Left ventricle myocardium inferior (tissue), 1 donor: ENCODE results near the gene NT5DC4. TPM values are rescaled to one million over a fixed set of nuclear protein-coding genes. Genes with fewer than 3 reads are reported as not detected.

Source experiments
- DNase-seq: peaks from one replicate; pipeline ENCODE4 v3.0.0-alpha.2; 2020
- H3K27ac ChIP-seq: fragments of 200-600 bp; replicated peaks from 2 replicates; pipeline ENCODE4 v1.8.0; 2021
- H3K27me3 ChIP-seq: fragments of 200-600 bp; 2 replicates; pipeline ENCODE4 v1.8.0; 2021; ENCODE audit warnings: low read depth
- H3K36me3 ChIP-seq: fragments of 200-600 bp; 2 replicates; pipeline ENCODE4 v1.8.0; 2021
- H3K4me1 ChIP-seq: fragments of 200-600 bp; 2 replicates; pipeline ENCODE4 v1.8.0; 2021
- H3K4me3 ChIP-seq: fragments of 200-600 bp; 2 replicates; pipeline ENCODE4 v1.8.0; 2021; ENCODE audit warnings: mild to moderate bottlenecking, moderate library complexity
- H3K9me3 ChIP-seq: fragments of 200-600 bp; replicated peaks from 2 replicates; pipeline ENCODE4 v1.8.0; 2021
- CTCF ChIP-seq: fragments of 200-600 bp; IDR thresholded peaks from 2 replicates; pipeline ENCODE4 v1.8.0; 2021; ENCODE audit warnings: antibody characterized with exemption, mild to moderate bottlenecking, borderline replicate concordance
- intact Hi-C: fragments of 100-400 bp; cut with micrococcal nuclease; formaldehyde crosslinking; loops from one replicate; pipeline ENCODE4 v1.11.0; 2022
- total RNA-seq: library from RNA; stranded (reverse); fragmentation: NEBNext Ultra II Directional; extraction: Animal tissue kit (Norgen Biotek cat#: 25700); gene quantifications from one replicate; pipeline ENCODE4 v1.2.1, GENCODE V29; 2021
- donor health status: DM: no; HTN: yes; CAD: no; lungs with severe emphysema.

Gene NT5DC4
- total RNA-seq, 1 donor from 2014 or later, result not detected

- Histone ChIP-seq H3K4me1 (peaks cover 16% of the 10 kb centered on the region), H3K4me3 (peak within 1 kb of the TSS; percentile 87), H3K27me3 (no peaks in the 10 kb centered on the region), H3K36me3 (no peaks in the 10 kb centered on the region), H3K27ac (peak within 1 kb of the TSS; percentile 55), H3K9me3 (no peaks in the 10 kb centered on the region)
- DNase-seq, result peak; percentile 95
- intact Hi-C loops, result no loop called here
- no peak for TF ChIP-seq CTCF
These were observed 43.5 kb downstream of the NT5DC4 start, which contains the start of gene CKAP2L for GRCh38 chr2:112764071-112765044. CKAP2L (minus strand) TSS chr2:112764609; CDS start chr2:112764598, 11 bp downstream.

- Histone ChIP-seq H3K4me1 (peaks cover 16% of the 10 kb centered on the region), H3K27ac (peak overlapping the region; percentile 55)
- intact Hi-C loops, result no loop called here
These were observed 44.4 kb downstream of the NT5DC4 start for GRCh38 chr2:112765251-112765650.

GRCh38 chr2:112767693-112768330 is 47.0 kb downstream of the NT5DC4 start:
- DNase-seq, result no peak
- H3K27ac ChIP-seq, result peak overlapping the region; percentile 53
- peak overlapping the region; percentile 39 for H3K4me3 ChIP-seq
- peaks cover 16% of the 10 kb centered on the region for H3K4me1 ChIP-seq
- intact Hi-C loops, result no loop called here
- H3K27me3 ChIP-seq, result no peaks in the 10 kb centered on the region
- no peak for TF ChIP-seq CTCF
- H3K9me3 ChIP-seq, result no peaks in the 10 kb centered on the region
- no peaks in the 10 kb centered on the region for H3K36me3 ChIP-seq

More at GRCh38 chr2:112765251-112765650, 44.4 kb downstream of the NT5DC4 start:
- Histone ChIP-seq H3K27me3 (no peaks in the 10 kb centered on the region), H3K4me3 (peak overlapping the region; percentile 87), H3K9me3 (no peaks in the 10 kb centered on the region), H3K36me3 (no peaks in the 10 kb centered on the region)
- no peak for TF ChIP-seq CTCF
- DNase-seq, result no peak

- H3K36me3 ChIP-seq, result no peaks in the 10 kb centered on the region
- no peaks in the 10 kb centered on the region for H3K9me3 ChIP-seq
- intact Hi-C loops, result no loop called here
- peaks cover 16% of the 10 kb centered on the region for H3K4me1 ChIP-seq
- H3K4me3 ChIP-seq, result peak overlapping the region; percentile 39
- peak overlapping the region; percentile 53 for H3K27ac ChIP-seq
- no peak for DNase-seq
- no peak for TF ChIP-seq CTCF
- no peaks in the 10 kb centered on the region for H3K27me3 ChIP-seq
These were observed 47.6 kb downstream of the NT5DC4 start for GRCh38 chr2:112768432-112768831.

GRCh38 chr2:112772322-112772721 is 51.5 kb downstream of the NT5DC4 start:
- no peak for TF ChIP-seq CTCF
- H3K4me1 ChIP-seq, result no peaks in the 10 kb centered on the region
- no peak overlapping the region for H3K27ac ChIP-seq
- H3K4me3 ChIP-seq, result no peak overlapping the region
- intact Hi-C loops, result no loop called here
- DNase-seq, result no peak
- no peaks in the 10 kb centered on the region for H3K9me3 ChIP-seq
- H3K36me3 ChIP-seq, result no peaks in the 10 kb centered on the region
- H3K27me3 ChIP-seq, result no peaks in the 10 kb centered on the region
